HepG2 (cell line): ENCODE data around the gene FABP1. TPM values are rescaled to one million over a fixed set of nuclear protein-coding genes. Genes with fewer than 3 reads are reported as not detected.

ENCODE experiments used
- ADNP ChIP-seq: sonication (generic); formaldehyde crosslinking; IDR thresholded peaks from 2 replicates; pipeline ENCODE4 v1.4.0; 2020; ENCODE audit warnings: missing genetic modification reagents
- CREB1 ChIP-seq, 2 experiments: fragments of 450-650 bp in 1 of 2; IDR thresholded peaks; 2 replicates each; pipeline ENCODE4 v1.6.1; 2016 to 2017; ENCODE audit warnings: control low read depth in 1 of 2, mild to moderate bottlenecking in 1 of 2, missing compliant biosample characterization in 1 of 2, missing genetic modification characterization in 1 of 2
- HIVEP1 ChIP-seq: sonication (generic); formaldehyde crosslinking; IDR thresholded peaks from 2 replicates; pipeline ENCODE4 v1.4.0; 2020; ENCODE audit warnings: mild to moderate bottlenecking, missing genetic modification reagents
- MTA3 ChIP-seq: sonication (generic); formaldehyde crosslinking; IDR thresholded peaks from 2 replicates; pipeline ENCODE4 v1.4.0; 2020; ENCODE audit warnings: missing genetic modification reagents
- NCOA2 ChIP-seq: sonication (generic); formaldehyde crosslinking; IDR thresholded peaks from 2 replicates; pipeline ENCODE4 v1.8.0; 2022; ENCODE audit warnings: inconsistent platforms
- PTBP1 ChIP-seq: fragments of 200-400 bp; formaldehyde crosslinking; IDR thresholded peaks from 2 replicates; pipeline ENCODE4 v1.6.1; 2018; ENCODE audit warnings: low read length, low read depth; ENCODE audit not compliant: poor library complexity, severe bottlenecking
- STAT5B ChIP-seq: sonication (generic); formaldehyde crosslinking; IDR thresholded peaks from 2 replicates; pipeline ENCODE4 v1.4.0; 2020; ENCODE audit warnings: missing genetic modification reagents
- ZKSCAN1 ChIP-seq: fragments of 150-350 bp; IDR thresholded peaks from 2 replicates; pipeline ENCODE4 v1.6.1; 2014; ENCODE audit warnings: low read length
- ZNF776 ChIP-seq: sonication (generic); formaldehyde crosslinking; IDR thresholded peaks from 2 replicates; pipeline ENCODE4 v1.4.0; 2020; ENCODE audit warnings: mild to moderate bottlenecking, missing genetic modification reagents
- ZNF792 ChIP-seq: IDR thresholded peaks from 2 replicates; pipeline ENCODE4 v1.6.1; 2016
- ZSCAN31 ChIP-seq: sonication (generic); formaldehyde crosslinking; IDR thresholded peaks from 2 replicates; pipeline ENCODE4 v1.5.0; 2020; ENCODE audit warnings: low read depth, mild to moderate bottlenecking, missing genetic modification reagents
- ZZZ3 ChIP-seq: sonication (generic); formaldehyde crosslinking; IDR thresholded peaks from 2 replicates; pipeline ENCODE4 v1.4.0; 2020; ENCODE audit warnings: missing genetic modification reagents, mild to moderate bottlenecking, borderline replicate concordance
- polyA plus RNA-seq, 8 experiments: library from polyadenylated mRNA; depleted of rRNA in 3 of 8; stranded (reverse) in 7 of 8; unstranded in 1 of 8; fragments of >200 nt; fragmentation: Illumina TruSeq in 4 of 8; extraction: Trizol in 4 of 8; gene quantifications; 2 replicates each; pipeline versions ENCODE4 v1.2.1 to v1.2.3, GENCODE V29; 2011 to 2016; ENCODE audit warnings: low read depth in 4 of 8, missing spikeins in 1 of 8, mixed read lengths in 1 of 8; ENCODE audit not compliant: insufficient read depth in 1 of 8
- total RNA-seq, 5 experiments: library from RNA; depleted of rRNA; stranded (reverse); fragments of >200 nt; fragmentation: Illumina TruSeq; extraction: Trizol; gene quantifications; 2 replicates each; pipeline ENCODE4 v1.2.3, GENCODE V29; 2016; ENCODE audit warnings: low read depth in 1 of 5
- TF ChIP-seq, protein P1 (sequence below): sonication (generic); formaldehyde crosslinking; IDR thresholded peaks from 2 replicates; pipeline ENCODE4 v1.5.1; 2020; ENCODE audit warnings: mild to moderate bottlenecking, missing genetic modification reagents, moderate library complexity
- TF ChIP-seq, protein P2 (sequence below): sonication (generic); formaldehyde crosslinking; IDR thresholded peaks from 2 replicates; pipeline ENCODE4 v1.8.0; 2022; ENCODE audit warnings: low read depth, missing genetic modification reagents
- TF ChIP-seq, protein P3 (sequence below): sonication (generic); formaldehyde crosslinking; IDR thresholded peaks from 2 replicates; pipeline ENCODE4 v1.9.0; 2022; ENCODE audit warnings: low read depth, missing genetic modification reagents
- TF ChIP-seq, protein P4 (sequence below): sonication (generic); formaldehyde crosslinking; IDR thresholded peaks from 2 replicates; pipeline ENCODE4 v1.4.0; 2020; ENCODE audit warnings: missing genetic modification reagents
- TF ChIP-seq, protein P5 (sequence below): sonication (generic); formaldehyde crosslinking; IDR thresholded peaks from 2 replicates; pipeline ENCODE4 v1.4.0; 2020; ENCODE audit warnings: missing genetic modification reagents

FABP1 gene
- total and polyA plus RNA-seq, 2 of the 13 experiments (the other 11 are each of a cell fraction or from before 2014, with no cell fraction given): 644 to 1,608 TPM

DNA sequence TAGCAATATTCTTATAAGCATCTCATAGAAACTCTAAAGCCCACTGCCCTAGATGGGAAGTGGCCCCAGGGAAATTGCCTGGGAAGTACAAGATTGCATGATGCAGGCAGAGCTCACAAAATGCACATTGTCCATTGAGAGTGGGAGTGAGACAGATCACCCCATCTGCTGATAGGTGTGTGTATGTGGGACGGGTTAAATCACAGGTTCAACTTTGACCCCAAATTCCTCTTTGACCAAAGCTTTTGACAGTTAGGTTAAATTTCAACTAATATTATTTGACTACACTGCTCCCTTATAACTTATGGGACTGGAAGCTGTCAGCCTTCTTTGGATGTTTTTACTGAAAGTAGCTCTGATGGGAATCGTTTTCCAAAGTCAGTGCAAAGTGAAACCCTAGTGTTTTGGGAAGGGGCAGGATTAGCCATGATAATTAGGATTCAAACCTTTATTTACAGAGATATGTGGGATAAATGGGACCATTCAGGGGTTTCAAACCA is 11.4 kb upstream of the FABP1 start (continued):
- TF ChIP-seq STAT5B (CRISPR knock-in tag) (no peak), PTBP1 (no peak), ZNF792 (peak; percentile 80; the same call in 1 of the 2 replicates), ZKSCAN1 (no peak), MTA3 (CRISPR knock-in tag) (no peak), NCOA2 (CRISPR knock-in tag) (peak; percentile 96), ZNF776 (no peak), ZSCAN31 (CRISPR knock-in tag) (no peak), HIVEP1 (CRISPR knock-in tag) (no peak), CREB1 (IDR thresholded peaks at IDR 0.05) (no peak), CREB1 (CRISPR knock-in tag; IDR thresholded peaks at IDR 0.05) (peak; percentile 84), ADNP (CRISPR knock-in tag) (no peak), ZZZ3 (CRISPR knock-in tag) (no peak)
- TF ChIP-seq, protein P1, sequence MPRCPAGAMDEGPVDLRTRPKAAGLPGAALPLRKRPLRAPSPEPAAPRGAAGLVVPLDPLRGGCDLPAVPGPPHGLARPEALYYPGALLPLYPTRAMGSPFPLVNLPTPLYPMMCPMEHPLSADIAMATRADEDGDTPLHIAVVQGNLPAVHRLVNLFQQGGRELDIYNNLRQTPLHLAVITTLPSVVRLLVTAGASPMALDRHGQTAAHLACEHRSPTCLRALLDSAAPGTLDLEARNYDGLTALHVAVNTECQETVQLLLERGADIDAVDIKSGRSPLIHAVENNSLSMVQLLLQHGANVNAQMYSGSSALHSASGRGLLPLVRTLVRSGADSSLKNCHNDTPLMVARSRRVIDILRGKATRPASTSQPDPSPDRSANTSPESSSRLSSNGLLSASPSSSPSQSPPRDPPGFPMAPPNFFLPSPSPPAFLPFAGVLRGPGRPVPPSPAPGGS: no peak
- TF ChIP-seq, protein P2, sequence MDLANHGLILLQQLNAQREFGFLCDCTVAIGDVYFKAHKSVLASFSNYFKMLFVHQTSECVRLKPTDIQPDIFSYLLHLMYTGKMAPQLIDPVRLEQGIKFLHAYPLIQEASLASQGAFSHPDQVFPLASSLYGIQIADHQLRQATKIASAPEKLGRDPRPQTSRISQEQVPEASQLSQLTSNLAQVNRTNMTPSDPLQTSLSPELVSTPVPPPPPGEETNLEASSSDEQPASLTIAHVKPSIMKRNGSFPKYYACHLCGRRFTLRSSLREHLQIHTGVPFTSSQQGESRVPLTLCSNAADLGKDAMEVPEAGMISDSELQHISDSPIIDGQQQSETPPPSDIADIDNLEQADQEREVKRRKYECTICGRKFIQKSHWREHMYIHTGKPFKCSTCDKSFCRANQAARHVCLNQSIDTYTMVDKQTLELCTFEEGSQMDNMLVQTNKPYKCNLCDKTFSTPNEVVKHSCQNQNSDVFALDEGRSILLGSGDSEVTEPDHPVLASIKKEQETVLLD (CRISPR knock-in tag): no peak
- TF ChIP-seq, protein P3, sequence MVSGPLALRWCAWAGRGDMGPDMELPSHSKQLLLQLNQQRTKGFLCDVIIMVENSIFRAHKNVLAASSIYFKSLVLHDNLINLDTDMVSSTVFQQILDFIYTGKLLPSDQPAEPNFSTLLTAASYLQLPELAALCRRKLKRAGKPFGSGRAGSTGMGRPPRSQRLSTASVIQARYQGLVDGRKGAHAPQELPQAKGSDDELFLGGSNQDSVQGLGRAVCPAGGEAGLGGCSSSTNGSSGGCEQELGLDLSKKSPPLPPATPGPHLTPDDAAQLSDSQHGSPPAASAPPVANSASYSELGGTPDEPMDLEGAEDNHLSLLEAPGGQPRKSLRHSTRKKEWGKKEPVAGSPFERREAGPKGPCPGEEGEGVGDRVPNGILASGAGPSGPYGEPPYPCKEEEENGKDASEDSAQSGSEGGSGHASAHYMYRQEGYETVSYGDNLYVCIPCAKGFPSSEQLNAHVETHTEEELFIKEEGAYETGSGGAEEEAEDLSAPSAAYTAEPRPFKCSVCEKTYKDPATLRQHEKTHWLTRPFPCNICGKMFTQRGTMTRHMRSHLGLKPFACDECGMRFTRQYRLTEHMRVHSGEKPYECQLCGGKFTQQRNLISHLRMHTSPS (CRISPR knock-in tag): no peak
- TF ChIP-seq, protein P4, sequence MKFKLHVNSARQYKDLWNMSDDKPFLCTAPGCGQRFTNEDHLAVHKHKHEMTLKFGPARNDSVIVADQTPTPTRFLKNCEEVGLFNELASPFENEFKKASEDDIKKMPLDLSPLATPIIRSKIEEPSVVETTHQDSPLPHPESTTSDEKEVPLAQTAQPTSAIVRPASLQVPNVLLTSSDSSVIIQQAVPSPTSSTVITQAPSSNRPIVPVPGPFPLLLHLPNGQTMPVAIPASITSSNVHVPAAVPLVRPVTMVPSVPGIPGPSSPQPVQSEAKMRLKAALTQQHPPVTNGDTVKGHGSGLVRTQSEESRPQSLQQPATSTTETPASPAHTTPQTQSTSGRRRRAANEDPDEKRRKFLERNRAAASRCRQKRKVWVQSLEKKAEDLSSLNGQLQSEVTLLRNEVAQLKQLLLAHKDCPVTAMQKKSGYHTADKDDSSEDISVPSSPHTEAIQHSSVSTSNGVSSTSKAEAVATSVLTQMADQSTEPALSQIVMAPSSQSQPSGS (CRISPR knock-in tag): peak; percentile 94
- TF ChIP-seq, protein P5, sequence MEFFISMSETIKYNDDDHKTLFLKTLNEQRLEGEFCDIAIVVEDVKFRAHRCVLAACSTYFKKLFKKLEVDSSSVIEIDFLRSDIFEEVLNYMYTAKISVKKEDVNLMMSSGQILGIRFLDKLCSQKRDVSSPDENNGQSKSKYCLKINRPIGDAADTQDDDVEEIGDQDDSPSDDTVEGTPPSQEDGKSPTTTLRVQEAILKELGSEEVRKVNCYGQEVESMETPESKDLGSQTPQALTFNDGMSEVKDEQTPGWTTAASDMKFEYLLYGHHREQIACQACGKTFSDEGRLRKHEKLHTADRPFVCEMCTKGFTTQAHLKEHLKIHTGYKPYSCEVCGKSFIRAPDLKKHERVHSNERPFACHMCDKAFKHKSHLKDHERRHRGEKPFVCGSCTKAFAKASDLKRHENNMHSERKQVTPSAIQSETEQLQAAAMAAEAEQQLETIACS: no peak
